Fibroblast of villous mesenchyme (primary cell): ENCODE results near the gene OVOL2. TPM values are rescaled to one million over a fixed set of nuclear protein-coding genes. Genes with fewer than 3 reads are reported as not detected.
A peak's percentile ranks its signal among the peaks of the same experiment; 100 is the strongest.

ENCODE experiments used
- DNase-seq: peaks from one replicate; pipeline ENCODE4 v3.0.0-alpha.2; 2010; ENCODE audit warnings: low read depth
- H3K4me3 ChIP-seq: 2 replicates; pipeline ENCODE4 v1.5.1; 2011; ENCODE audit warnings: low read depth, mild to moderate bottlenecking, low read length
- CTCF ChIP-seq: IDR thresholded peaks from 2 replicates; pipeline ENCODE4 v1.5.1; 2012; ENCODE audit warnings: low read depth, mild to moderate bottlenecking, low read length; ENCODE audit not compliant: insufficient read depth
- total RNA-seq: library from RNA; depleted of rRNA; stranded (reverse); fragments of >200 nt; gene quantifications from 2 replicates; pipeline ENCODE4 v1.2.3, GENCODE V29; 2012

The OVOL2 gene
- total RNA-seq, 1 donor = not detected

- no peak for TF ChIP-seq CTCF
- DNase-seq = peak; percentile 4
- H3K4me3 ChIP-seq = no peak overlapping the region
Measured at GRCh38 chr20:18056174-18057100, 1.3 kb downstream of the OVOL2 start.

GRCh38 chr20:18055261-18055660 is 2.5 kb downstream of the OVOL2 start:
- TF ChIP-seq CTCF = no peak

GRCh38 chr20:18052856-18053255 is 4.9 kb downstream of the OVOL2 start:
- no peak for TF ChIP-seq CTCF

More at GRCh38 chr20:18055261-18055660, 2.5 kb downstream of the OVOL2 start:
- no peak for DNase-seq
- no peak overlapping the region for H3K4me3 ChIP-seq

GRCh38 chr20:18050628-18051027 is 7.1 kb downstream of the OVOL2 start:
- no peak for TF ChIP-seq CTCF
- H3K4me3 ChIP-seq = no peak overlapping the region
- DNase-seq = no peak

More at GRCh38 chr20:18052856-18053255, 4.9 kb downstream of the OVOL2 start:
- H3K4me3 ChIP-seq = no peak overlapping the region
- DNase-seq = no peak

- no peak overlapping the region for H3K4me3 ChIP-seq
- DNase-seq = no peak
- no peak for TF ChIP-seq CTCF
Measured at GRCh38 chr20:18048176-18048575, 9.5 kb downstream of the OVOL2 start.

GRCh38 chr20:18046535-18046934 is 11.2 kb downstream of the OVOL2 start:
- DNase-seq = no peak
- H3K4me3 ChIP-seq = no peak overlapping the region
- TF ChIP-seq CTCF = no peak
